Measurements from ENCODE around the gene C1RL.

The C1RL gene

GRCh38 chr12:7096006-7096932 lies 12.7 kb downstream of the C1RL start:
- no peak overlapping the region for H3K4me3 ChIP-seq (replicated peaks in 1 of 2; ENCODE audit: low read depth in 2 of 2, low read length in 2 of 2)

DNA sequence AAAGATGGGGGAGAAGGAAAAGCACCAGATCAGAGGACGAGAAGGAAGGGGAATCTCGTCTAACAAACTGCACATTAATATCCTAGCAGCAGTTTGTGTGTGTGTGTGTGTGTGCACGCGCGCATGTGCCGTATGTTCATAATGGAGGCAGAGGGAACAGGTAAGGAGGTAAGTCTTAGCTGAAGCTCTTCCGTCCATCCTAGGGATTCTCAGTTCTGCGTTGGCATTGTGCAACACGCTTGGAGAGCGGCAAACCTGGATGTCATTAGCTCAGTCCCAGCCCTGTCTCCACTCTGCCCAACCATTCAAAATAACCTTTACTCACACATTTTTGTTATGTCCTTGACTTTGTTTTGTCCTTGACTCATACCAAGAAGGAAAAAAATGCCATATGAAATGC lies 15.1 kb downstream of the C1RL start:
- TF ChIP-seq, protein P1, sequence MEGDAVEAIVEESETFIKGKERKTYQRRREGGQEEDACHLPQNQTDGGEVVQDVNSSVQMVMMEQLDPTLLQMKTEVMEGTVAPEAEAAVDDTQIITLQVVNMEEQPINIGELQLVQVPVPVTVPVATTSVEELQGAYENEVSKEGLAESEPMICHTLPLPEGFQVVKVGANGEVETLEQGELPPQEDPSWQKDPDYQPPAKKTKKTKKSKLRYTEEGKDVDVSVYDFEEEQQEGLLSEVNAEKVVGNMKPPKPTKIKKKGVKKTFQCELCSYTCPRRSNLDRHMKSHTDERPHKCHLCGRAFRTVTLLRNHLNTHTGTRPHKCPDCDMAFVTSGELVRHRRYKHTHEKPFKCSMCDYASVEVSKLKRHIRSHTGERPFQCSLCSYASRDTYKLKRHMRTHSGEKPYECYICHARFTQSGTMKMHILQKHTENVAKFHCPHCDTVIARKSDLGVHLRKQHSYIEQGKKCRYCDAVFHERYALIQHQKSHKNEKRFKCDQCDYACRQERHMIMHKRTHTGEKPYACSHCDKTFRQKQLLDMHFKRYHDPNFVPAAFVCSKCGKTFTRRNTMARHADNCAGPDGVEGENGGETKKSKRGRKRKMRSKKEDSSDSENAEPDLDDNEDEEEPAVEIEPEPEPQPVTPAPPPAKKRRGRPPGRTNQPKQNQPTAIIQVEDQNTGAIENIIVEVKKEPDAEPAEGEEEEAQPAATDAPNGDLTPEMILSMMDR (IDR thresholded peaks at IDR 0.05; ENCODE audit: low read depth, low read length): no peak
- no peak overlapping the region for H3K4me3 ChIP-seq (replicated peaks in 1 of 2; ENCODE audit: low read depth in 2 of 2, low read length in 2 of 2)
- DNase-seq (ENCODE audit: low read depth in 2 of 2): peak; percentile 27 to 32

More at GRCh38 chr12:7096006-7096932, 12.7 kb downstream of the C1RL start:
- no peak for DNase-seq (ENCODE audit: low read depth in 2 of 2)
- TF ChIP-seq, protein P1 (IDR thresholded peaks at IDR 0.05; ENCODE audit: low read depth, low read length): no peak

DNA sequence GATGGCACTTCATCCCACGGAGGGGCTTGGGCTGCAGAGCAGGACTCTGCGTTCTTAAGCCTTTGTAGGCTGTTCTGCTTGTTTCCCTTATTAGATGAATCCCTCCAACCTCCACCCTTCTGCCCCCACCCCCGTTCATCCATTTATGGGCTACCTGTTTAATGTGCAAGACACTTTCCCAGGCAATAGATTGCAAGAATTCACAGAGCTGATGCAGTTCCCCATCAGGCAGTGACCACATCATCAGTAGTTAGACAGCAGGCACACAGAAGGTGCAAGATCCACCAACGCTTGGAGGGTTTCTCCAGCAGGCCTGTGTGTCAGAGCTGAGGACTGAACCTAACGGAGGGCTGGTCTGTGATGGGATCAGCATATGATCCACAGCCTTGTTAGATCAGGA lies 15.5 kb downstream of the C1RL start:
- TF ChIP-seq, protein P1 (IDR thresholded peaks at IDR 0.05; ENCODE audit: low read depth, low read length): no peak
- no peak for DNase-seq (ENCODE audit: low read depth in 2 of 2)
- H3K4me3 ChIP-seq (replicated peaks in 1 of 2; ENCODE audit: low read depth in 2 of 2, low read length in 2 of 2): no peak overlapping the region

- no peak for DNase-seq (ENCODE audit: low read depth in 2 of 2)
- H3K4me3 ChIP-seq (replicated peaks in 1 of 2; ENCODE audit: low read depth in 2 of 2, low read length in 2 of 2): no peak overlapping the region
- TF ChIP-seq, protein P1 (IDR thresholded peaks at IDR 0.05; ENCODE audit: low read depth, low read length): no peak
These were observed 16.0 kb downstream of the C1RL start for GRCh38 chr12:7092986-7093460.

GRCh38 chr12:7092229-7092985 lies 16.6 kb downstream of the C1RL start, which contains the start of gene C1R:
Gene C1R (minus strand): TSS chr12:7092445. CDS start chr12:7092388, 57 bp downstream.
- TF ChIP-seq, protein P1 (IDR thresholded peaks at IDR 0.05; ENCODE audit: low read depth, low read length): peak; percentile 94
- DNase-seq (ENCODE audit: low read depth in 2 of 2): peak; percentile 84 to 96

DNA sequence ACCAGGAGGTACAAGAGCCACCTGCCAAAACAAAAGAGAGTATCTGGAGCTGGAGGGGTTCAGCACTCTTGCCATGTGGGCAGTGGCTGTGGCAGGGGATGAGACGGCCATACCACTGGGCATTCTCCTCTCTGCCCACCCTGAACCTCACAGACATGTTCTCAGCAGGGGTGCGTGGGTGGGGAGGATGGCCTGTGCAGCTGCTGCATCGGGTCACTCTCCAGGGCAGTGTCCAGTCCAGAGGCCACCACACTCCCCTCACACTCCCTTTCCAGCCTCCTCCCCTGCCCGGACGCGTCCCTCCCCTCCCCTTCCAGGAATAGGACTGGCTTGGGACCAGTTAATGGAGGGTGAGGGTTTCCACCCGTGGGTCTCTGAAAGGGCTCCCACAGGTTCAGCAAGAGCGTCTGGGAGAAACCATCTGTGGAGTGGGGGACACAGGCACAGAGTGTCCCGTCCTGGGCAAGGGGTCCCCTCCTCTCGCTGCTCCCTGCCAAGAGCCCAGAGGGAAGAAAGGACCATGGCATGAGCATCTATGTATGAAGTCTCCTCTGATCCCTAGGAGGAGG lies 17.3 kb downstream of the C1RL start:
- TF ChIP-seq, protein P1 (IDR thresholded peaks at IDR 0.05; ENCODE audit: low read depth, low read length): no peak
- peak in 1 of 2 donors; percentile 51 for DNase-seq (ENCODE audit: low read depth in 2 of 2)
- H3K4me3 ChIP-seq (replicated peaks in 1 of 2; ENCODE audit: low read depth in 2 of 2, low read length in 2 of 2): peak overlapping the region; percentile 59 to 66

More at GRCh38 chr12:7092229-7092985, 16.6 kb downstream of the C1RL start, which contains the start of gene C1R:
- H3K4me3 ChIP-seq (replicated peaks in 1 of 2; ENCODE audit: low read depth in 2 of 2, low read length in 2 of 2): peak within 1 kb of the TSS; percentile 59 to 66

All from cardiac fibroblast (primary cell).